Fibroblast of mammary gland (primary cell): ENCODE results near the gene TSPAN9.

ENCODE experiments used
- DNase-seq: peaks from one replicate; pipeline ENCODE4 v3.0.0-alpha.2; 2010; ENCODE audit warnings: low read depth
- H3K4me3 ChIP-seq: 2 replicates; pipeline ENCODE4 v1.5.1; 2011; ENCODE audit warnings: low read depth, mild to moderate bottlenecking, low read length, moderate library complexity; ENCODE audit not compliant: control insufficient read depth
- CTCF ChIP-seq: conservative IDR thresholded peaks from 2 replicates; pipeline ENCODE4 v1.5.1; 2011; ENCODE audit warnings: low read depth, low read length, inconsistent platforms; ENCODE audit not compliant: control insufficient read depth, insufficient read depth

TSPAN9 gene

DNA sequence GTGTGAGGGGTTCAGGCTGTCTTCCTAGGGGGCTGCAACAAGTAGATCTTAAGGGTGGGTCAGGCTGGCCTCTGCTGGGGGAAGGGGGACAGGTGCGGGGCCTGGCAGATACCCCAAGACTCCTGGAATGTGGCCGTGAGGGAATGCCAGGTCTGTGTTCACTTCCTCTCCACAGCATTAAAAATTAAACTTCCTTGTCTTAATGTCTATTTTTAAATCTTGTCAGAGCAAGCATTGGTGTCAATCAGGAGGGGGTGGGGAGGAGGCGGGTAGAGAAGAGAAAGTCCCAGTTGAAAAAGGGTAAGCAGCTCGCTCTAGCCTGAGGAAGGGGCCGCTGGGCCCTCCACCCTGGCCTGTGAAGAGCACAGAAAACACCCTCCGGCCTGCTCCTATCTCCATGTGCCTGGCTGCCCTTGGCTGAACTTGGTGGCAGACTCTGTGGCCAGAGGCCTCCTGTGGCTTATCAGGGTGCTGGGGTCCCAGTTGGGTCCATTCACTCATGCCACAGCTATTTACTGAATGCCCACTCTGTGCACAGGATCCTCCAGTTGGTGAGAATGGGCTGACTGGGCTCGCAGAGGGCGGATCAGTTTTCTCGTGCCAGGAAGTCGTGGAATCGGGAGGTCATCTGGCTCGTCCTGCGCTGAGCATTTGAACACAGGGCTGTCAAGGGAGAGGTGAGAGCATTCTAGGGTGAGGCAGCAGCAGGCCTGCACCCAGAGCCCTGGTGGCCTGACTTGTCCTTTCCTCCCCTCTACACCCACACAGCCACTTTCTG, 128.8 kb downstream of the TSPAN9 start:
- no peak for DNase-seq
- TF ChIP-seq CTCF, result no peak
- no peak overlapping the region for H3K4me3 ChIP-seq

DNA sequence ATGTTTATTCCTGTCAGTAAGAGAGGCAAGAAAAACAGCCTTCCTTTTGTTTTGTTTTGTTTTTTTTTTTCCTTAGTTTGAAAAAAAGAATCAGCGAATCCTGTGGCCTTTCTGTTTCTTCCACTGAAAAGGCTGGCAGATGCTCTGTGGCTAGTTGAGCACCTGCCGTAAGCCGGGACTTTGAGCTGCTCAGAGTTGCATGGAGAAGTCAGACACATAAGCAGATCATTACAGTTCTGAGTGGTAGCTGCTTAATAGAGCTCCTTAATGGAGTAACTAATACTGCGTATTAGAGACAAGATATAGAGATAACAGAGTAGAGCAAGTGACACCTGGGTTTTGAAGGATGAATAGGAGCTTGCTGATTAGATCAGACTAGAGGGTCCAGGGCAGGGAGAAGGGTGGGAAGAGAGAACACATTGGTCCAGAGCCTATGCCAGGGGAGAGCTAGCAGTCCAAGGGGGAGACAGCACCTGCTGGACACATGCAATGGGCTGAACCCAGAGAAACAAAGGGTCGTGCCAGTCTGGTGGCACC, 129.4 kb downstream of the TSPAN9 start:
- no peak for TF ChIP-seq CTCF
- H3K4me3 ChIP-seq, result no peak overlapping the region
- DNase-seq, result no peak

- no peak for DNase-seq
- no peak overlapping the region for H3K4me3 ChIP-seq
- no peak for TF ChIP-seq CTCF
Observed at GRCh38 chr12:3207175-3207574, 130.0 kb downstream of the TSPAN9 start.

DNA sequence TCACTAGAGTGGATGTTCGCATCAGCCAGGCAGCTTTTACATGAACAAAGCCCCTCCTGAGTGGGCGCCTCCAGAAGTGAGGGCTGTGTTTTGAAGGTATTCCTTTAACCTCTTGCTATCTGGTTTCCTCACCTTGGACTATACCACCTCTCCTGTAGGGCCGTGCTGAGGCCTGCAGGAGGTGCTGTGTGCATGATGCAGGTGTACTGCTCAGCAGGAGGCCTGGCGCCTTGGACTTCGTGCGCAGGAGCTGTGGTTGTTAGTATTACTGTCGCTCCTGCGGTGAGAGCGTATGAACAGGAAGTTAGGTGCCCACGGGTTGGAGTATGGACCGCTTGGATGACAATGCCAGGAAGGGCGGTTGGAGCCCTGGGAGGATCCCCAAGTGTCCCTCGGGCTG, 130.7 kb downstream of the TSPAN9 start:
- no peak overlapping the region for H3K4me3 ChIP-seq
- DNase-seq, result no peak
- peak; percentile 14 for TF ChIP-seq CTCF

- TF ChIP-seq CTCF, result no peak
- no peak for DNase-seq
- H3K4me3 ChIP-seq, result no peak overlapping the region
Observed at GRCh38 chr12:3213188-3213587, 136.0 kb downstream of the TSPAN9 start.

DNA sequence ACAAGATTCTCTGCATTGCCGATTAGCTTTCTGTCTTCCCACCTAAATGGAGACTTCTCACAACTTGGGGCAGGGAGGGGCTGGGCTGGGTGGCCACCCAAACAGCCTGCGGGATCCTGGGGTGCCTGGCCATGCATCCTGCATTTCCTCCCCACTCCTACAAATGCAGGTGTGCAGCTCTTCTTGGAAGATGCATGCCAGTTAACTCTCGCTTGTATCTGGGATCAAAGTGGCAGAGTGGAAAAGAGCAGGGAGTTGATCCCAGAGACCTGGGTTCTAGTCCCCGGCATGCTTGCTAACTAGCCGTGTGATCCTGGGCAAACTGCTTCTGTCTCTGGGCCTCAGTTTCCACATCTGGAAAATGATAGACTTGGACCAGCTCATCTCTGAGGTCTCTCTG, 136.6 kb downstream of the TSPAN9 start:
- no peak for TF ChIP-seq CTCF
- no peak overlapping the region for H3K4me3 ChIP-seq
- DNase-seq, result no peak
